Nephron progenitor cell (in vitro differentiated cells): Measurements from ENCODE around the gene EFNA4.

Source experiments
- DNase-seq: peaks from one replicate; pipeline ENCODE4 v3.0.0; 2021
- H3K27ac Mint-ChIP-seq: 2 replicates; pipeline ENCODE4 v1.8.0; 2021; ENCODE audit warnings: mild to moderate bottlenecking, moderate library complexity, mixed read lengths
- H3K27me3 Mint-ChIP-seq: 2 replicates; pipeline ENCODE4 v1.8.0; 2021; ENCODE audit warnings: mild to moderate bottlenecking, low read depth, mixed read lengths; ENCODE audit not compliant: poor library complexity
- H3K36me3 Mint-ChIP-seq: 2 replicates; pipeline ENCODE4 v1.8.0; 2021; ENCODE audit warnings: low read depth, mixed read lengths
- H3K4me1 Mint-ChIP-seq: 2 replicates; pipeline ENCODE4 v1.8.0; 2021; ENCODE audit warnings: mixed read lengths
- H3K4me3 Mint-ChIP-seq: 2 replicates; pipeline ENCODE4 v1.8.0; 2021; ENCODE audit warnings: mild to moderate bottlenecking, moderate library complexity, mixed read lengths
- H3K9me3 Mint-ChIP-seq: 2 replicates; pipeline ENCODE4 v1.8.0; 2021; ENCODE audit warnings: mild to moderate bottlenecking, moderate library complexity, mixed read lengths
- TF ChIP-seq, protein P1 (sequence below): fragments of 200-600 bp; sonication (generic); IDR thresholded peaks from 2 replicates; pipeline ENCODE4 v1.5.0; 2021; ENCODE audit warnings: antibody characterized with exemption

The EFNA4 gene

DNA sequence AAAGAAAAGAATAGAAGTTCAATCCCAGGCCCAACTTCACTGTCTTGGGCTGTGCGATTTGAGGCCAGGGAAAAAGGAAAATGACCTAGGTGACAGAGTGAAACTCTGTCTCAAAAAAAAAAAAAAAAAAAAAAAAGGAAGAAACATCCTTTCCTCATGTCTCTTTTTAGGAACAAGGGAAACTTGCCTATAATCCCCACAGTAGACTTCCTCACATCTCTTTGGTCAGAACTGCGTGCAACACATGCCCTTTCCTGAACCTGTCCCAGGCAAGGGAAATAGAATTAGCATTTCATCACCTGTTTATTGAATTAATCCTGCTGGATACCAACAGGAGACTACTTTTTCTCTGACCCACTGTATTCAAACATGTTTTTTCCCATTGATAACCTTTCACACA lies 27.6 kb upstream of the EFNA4 start:
- Mint-ChIP-seq H3K4me1 (peaks cover 12% of the 10 kb centered on the region), H3K36me3 (no peaks in the 10 kb centered on the region), H3K9me3 (no peaks in the 10 kb centered on the region), H3K4me3 (no peak overlapping the region), H3K27ac (no peak overlapping the region), H3K27me3 (peaks cover 13% of the 10 kb centered on the region)
- no peak for DNase-seq
- TF ChIP-seq, protein P1, sequence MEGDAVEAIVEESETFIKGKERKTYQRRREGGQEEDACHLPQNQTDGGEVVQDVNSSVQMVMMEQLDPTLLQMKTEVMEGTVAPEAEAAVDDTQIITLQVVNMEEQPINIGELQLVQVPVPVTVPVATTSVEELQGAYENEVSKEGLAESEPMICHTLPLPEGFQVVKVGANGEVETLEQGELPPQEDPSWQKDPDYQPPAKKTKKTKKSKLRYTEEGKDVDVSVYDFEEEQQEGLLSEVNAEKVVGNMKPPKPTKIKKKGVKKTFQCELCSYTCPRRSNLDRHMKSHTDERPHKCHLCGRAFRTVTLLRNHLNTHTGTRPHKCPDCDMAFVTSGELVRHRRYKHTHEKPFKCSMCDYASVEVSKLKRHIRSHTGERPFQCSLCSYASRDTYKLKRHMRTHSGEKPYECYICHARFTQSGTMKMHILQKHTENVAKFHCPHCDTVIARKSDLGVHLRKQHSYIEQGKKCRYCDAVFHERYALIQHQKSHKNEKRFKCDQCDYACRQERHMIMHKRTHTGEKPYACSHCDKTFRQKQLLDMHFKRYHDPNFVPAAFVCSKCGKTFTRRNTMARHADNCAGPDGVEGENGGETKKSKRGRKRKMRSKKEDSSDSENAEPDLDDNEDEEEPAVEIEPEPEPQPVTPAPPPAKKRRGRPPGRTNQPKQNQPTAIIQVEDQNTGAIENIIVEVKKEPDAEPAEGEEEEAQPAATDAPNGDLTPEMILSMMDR, result no peak

DNA sequence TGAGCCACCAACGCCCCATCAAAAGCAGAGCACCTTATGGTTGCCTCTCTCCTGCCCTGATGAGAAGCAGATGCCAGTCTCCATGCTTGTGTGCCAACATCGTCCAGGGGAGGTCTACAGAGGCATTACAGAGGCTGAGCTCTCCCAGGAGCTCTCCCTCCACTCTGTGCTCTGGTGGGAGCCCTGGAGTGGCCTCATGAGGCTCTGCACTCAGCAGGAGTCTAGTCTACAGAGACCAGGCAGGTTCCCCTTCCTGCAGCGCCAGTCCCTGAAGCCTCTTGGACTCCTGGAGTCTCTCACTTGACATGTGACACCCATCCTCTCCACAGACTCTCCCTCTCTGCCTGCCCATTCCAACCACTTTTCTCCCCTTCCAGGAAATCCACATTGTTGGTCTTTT lies 26.5 kb upstream of the EFNA4 start:
- Mint-ChIP-seq H3K4me3 (no peak overlapping the region), H3K9me3 (no peaks in the 10 kb centered on the region), H3K36me3 (no peaks in the 10 kb centered on the region), H3K4me1 (peaks cover 12% of the 10 kb centered on the region), H3K27me3 (peaks cover 14% of the 10 kb centered on the region), H3K27ac (no peak overlapping the region)
- TF ChIP-seq, protein P1, result no peak
- DNase-seq, result no peak

DNA sequence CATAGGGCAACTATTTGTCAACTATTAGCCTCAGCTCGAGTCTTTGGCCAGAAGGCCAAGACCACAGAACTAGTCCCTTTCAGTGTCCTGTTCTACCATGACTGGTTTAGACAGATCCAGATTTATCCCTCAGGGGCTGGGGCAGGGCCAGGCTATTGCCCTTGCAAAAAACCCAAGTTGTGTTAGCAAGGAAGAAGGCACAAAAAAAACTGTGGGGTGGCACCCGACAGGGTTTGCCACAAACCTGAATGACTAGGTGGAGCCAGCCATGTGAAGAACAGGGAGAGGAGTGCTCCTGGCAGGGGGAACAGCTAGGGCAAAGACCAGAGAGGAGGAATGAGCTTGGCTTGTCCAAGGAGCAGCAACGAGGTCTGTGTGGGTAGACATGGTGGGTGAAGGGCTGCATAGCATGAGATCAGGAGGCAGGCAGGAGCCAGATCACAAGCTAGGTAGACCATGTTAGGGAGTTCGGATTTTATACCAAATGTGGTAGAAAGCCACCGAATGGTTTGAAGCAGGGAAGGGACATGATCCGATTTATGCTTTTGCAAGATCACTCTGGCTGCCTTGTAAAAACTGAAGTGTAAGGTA lies 25.6 kb upstream of the EFNA4 start:
- Mint-ChIP-seq H3K9me3 (no peaks in the 10 kb centered on the region), H3K27ac (no peak overlapping the region), H3K4me3 (no peak overlapping the region), H3K4me1 (peaks cover 12% of the 10 kb centered on the region), H3K27me3 (peaks cover 15% of the 10 kb centered on the region), H3K36me3 (no peaks in the 10 kb centered on the region)
- TF ChIP-seq, protein P1, result no peak
- DNase-seq, result no peak

DNA sequence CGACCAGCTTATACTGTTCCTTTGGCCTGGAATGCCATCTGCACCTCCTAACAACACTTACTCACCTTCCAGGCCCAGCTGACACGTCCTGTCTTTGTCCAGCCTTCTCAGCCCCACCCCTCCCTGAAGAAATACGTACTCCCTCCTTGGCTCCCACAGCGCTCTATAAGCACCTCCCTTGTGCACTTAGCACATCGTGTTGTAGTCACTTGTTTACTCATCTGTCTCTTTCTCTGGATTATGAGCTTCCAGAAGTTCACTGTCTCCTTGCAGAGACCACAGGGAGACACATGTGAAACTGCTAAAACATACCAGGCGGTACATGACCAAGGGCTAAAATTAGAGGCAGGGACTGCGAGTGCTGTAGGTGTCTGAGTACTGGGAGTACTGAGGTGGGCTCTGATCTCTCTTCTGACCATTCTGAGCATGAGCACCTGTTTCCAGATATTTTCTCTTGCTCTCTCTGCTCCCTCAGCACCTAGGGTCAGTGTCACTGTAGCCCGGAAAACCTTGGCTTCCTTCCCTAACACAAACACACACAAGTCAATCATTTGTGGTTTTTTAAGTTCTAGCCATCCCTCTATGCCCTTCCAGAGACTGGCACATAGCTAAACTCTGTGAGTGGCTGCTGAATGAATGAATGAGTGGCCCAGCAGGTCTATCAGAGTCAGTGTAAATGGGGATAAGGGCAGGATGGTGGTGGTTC lies 24.8 kb upstream of the EFNA4 start:
- H3K4me3 Mint-ChIP-seq, result no peak overlapping the region
- H3K27ac Mint-ChIP-seq, result no peak overlapping the region
- H3K36me3 Mint-ChIP-seq, result no peaks in the 10 kb centered on the region
- no peak for DNase-seq
- peaks cover 17% of the 10 kb centered on the region for H3K27me3 Mint-ChIP-seq
- H3K4me1 Mint-ChIP-seq, result peaks cover 15% of the 10 kb centered on the region
- TF ChIP-seq, protein P1, result no peak
- no peaks in the 10 kb centered on the region for H3K9me3 Mint-ChIP-seq

DNA sequence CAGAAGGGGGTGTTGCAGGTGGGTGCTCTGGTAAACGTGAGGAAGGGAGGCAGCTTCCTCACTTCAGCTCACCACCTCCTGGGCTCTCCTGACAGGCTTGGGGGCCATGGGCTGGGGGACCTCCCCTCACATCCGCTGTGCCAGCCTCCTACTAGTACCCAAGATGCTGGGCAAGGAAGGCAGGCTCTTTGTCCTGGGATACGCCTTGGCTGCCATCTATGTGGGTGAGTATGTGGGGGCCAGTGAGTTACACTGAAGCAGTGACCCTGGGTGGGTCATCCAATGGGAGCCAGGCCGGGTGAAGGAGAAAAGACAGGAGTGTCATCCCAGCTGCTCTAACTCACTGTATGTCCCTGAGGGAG lies 24.3 kb upstream of the EFNA4 start:
- no peaks in the 10 kb centered on the region for H3K36me3 Mint-ChIP-seq

More for the DNA sequence above, 24.3 kb upstream of the EFNA4 start:
- Mint-ChIP-seq H3K9me3 (no peaks in the 10 kb centered on the region), H3K4me1 (peaks cover 21% of the 10 kb centered on the region), H3K4me3 (no peak overlapping the region), H3K27me3 (peaks cover 17% of the 10 kb centered on the region), H3K27ac (no peak overlapping the region)
- DNase-seq, result no peak
- TF ChIP-seq, protein P1, result no peak
